SK-N-SH treated with all-trans-retinoic acid at 6 μM for 48 hours (cell line): Measurements from ENCODE around the gene TCF21.

Experiments
- ATAC-seq: fragments of 200-7000 bp; cut with Tn5 transposase; 3 replicates; pipeline ENCODE4 v1.9.1; 2020; ENCODE audit warnings: mild to moderate bottlenecking, moderate library complexity
- ARNTL ChIP-seq: fragments of 450-650 bp; formaldehyde crosslinking; IDR thresholded peaks from 2 replicates; pipeline ENCODE4 v1.5.0; 2020; ENCODE audit warnings: low read depth, mild to moderate bottlenecking, moderate library complexity, borderline replicate concordance
- BACH2 ChIP-seq: fragments of 250-450 bp; sonication (Bioruptor Pico); IDR thresholded peaks from 2 replicates; pipeline ENCODE4 v1.9.0; 2021; ENCODE audit warnings: mild to moderate bottlenecking, borderline replicate concordance
- CREB5 ChIP-seq: fragments of 250-450 bp; sonication (Bioruptor Pico); IDR thresholded peaks from 2 replicates; pipeline ENCODE4 v1.5.1; 2020; ENCODE audit warnings: low read depth, mild to moderate bottlenecking, moderate library complexity
- CSDC2 ChIP-seq: fragments of 250-450 bp; sonication (Bioruptor Pico); IDR thresholded peaks from 2 replicates; pipeline ENCODE4 v1.5.0; 2020; ENCODE audit warnings: mild to moderate bottlenecking, moderate library complexity
- CSRNP3 ChIP-seq: fragments of 250-450 bp; sonication (Bioruptor Pico); IDR thresholded peaks from 2 replicates; pipeline ENCODE4 v1.5.1; 2021; ENCODE audit warnings: mild to moderate bottlenecking, moderate library complexity
- ESRRG ChIP-seq: fragments of 250-450 bp; sonication (Bioruptor Pico); IDR thresholded peaks from 2 replicates; pipeline ENCODE4 v1.6.1; 2021; ENCODE audit warnings: mild to moderate bottlenecking
- GLIS3 ChIP-seq: fragments of 250-450 bp; sonication (Bioruptor Pico); IDR thresholded peaks from 2 replicates; pipeline ENCODE4 v1.5.0; 2020; ENCODE audit warnings: mild to moderate bottlenecking, moderate library complexity
- ISL1 ChIP-seq: fragments of 250-450 bp; sonication (Bioruptor Pico); IDR thresholded peaks from 2 replicates; pipeline ENCODE4 v2.1.2; 2022; ENCODE audit warnings: mild to moderate bottlenecking, moderate library complexity
- OSR1 ChIP-seq: fragments of 250-450 bp; sonication (Bioruptor Pico); IDR thresholded peaks from 2 replicates; pipeline ENCODE4 v1.8.0; 2022; ENCODE audit warnings: moderate library complexity, mild to moderate bottlenecking, inconsistent platforms
- PATZ1 ChIP-seq: fragments of 250-450 bp; sonication (Bioruptor Pico); IDR thresholded peaks from 2 replicates; pipeline ENCODE4 v1.8.0; 2020; ENCODE audit warnings: mild to moderate bottlenecking, moderate library complexity, borderline replicate concordance
- POU6F1 ChIP-seq: fragments of 250-450 bp; sonication (Bioruptor Pico); IDR thresholded peaks from 2 replicates; pipeline ENCODE4 v1.8.0; 2021; ENCODE audit warnings: low read depth, mild to moderate bottlenecking, moderate library complexity, borderline replicate concordance
- PPARA ChIP-seq: fragments of 250-450 bp; sonication (Bioruptor Pico); IDR thresholded peaks from 2 replicates; pipeline ENCODE4 v1.5.0; 2020; ENCODE audit warnings: mild to moderate bottlenecking, borderline replicate concordance
- RARB ChIP-seq: fragments of 250-450 bp; sonication (Bioruptor Pico); IDR thresholded peaks from 2 replicates; pipeline ENCODE4 v1.8.0; 2021; ENCODE audit warnings: mild to moderate bottlenecking, moderate library complexity
- SNAI2 ChIP-seq: fragments of 250-450 bp; sonication (Bioruptor Pico); IDR thresholded peaks from 2 replicates; pipeline ENCODE4 v1.5.0; 2020; ENCODE audit warnings: mild to moderate bottlenecking, moderate library complexity
- TCF4 ChIP-seq: fragments of 250-450 bp; sonication (Bioruptor Pico); IDR thresholded peaks from 2 replicates; pipeline ENCODE4 v1.8.0; 2021; ENCODE audit warnings: mild to moderate bottlenecking, moderate library complexity, borderline replicate concordance
- TOX ChIP-seq: fragments of 250-450 bp; sonication (Bioruptor Pico); IDR thresholded peaks from 2 replicates; pipeline ENCODE4 v1.8.0; 2021; ENCODE audit warnings: mild to moderate bottlenecking, moderate library complexity, borderline replicate concordance
- TSHZ2 ChIP-seq: fragments of 250-450 bp; sonication (Bioruptor Pico); IDR thresholded peaks from 2 replicates; pipeline ENCODE4 v1.5.0; 2020; ENCODE audit warnings: mild to moderate bottlenecking, moderate library complexity
- ZC3H10 ChIP-seq: fragments of 250-450 bp; sonication (Bioruptor Pico); IDR thresholded peaks from 2 replicates; pipeline ENCODE4 v1.5.1; 2021; ENCODE audit warnings: mild to moderate bottlenecking, moderate library complexity
- ZFP3 ChIP-seq: fragments of 250-450 bp; sonication (Bioruptor Pico); IDR thresholded peaks from 2 replicates; pipeline ENCODE4 v1.5.0; 2020; ENCODE audit warnings: mild to moderate bottlenecking, moderate library complexity
- ZFP30 ChIP-seq: fragments of 450-650 bp; formaldehyde crosslinking; IDR thresholded peaks from 2 replicates; pipeline ENCODE4 v1.5.0; 2022; ENCODE audit warnings: mild to moderate bottlenecking, moderate library complexity
- ZNF565 ChIP-seq: fragments of 450-650 bp; formaldehyde crosslinking; conservative IDR thresholded peaks from 2 replicates; pipeline ENCODE4 v1.5.0; 2020; ENCODE audit warnings: low read depth, mild to moderate bottlenecking, moderate library complexity
- ZNF70 ChIP-seq: fragments of 450-650 bp; formaldehyde crosslinking; IDR thresholded peaks from 2 replicates; pipeline ENCODE4 v1.5.0; 2020; ENCODE audit warnings: mild to moderate bottlenecking, moderate library complexity
- ZNF8 ChIP-seq: fragments of 450-650 bp; formaldehyde crosslinking; IDR thresholded peaks from 2 replicates; pipeline ENCODE4 v1.5.0; 2020; ENCODE audit warnings: mild to moderate bottlenecking, moderate library complexity

Gene TCF21

GRCh38 chr6:133917781-133918180, 28.9 kb downstream of the TCF21 start:
- TF ChIP-seq PPARA (CRISPR knock-in tag) (no peak), SNAI2 (no peak), CSDC2 (CRISPR knock-in tag) (no peak), ZFP30 (no peak), ZNF565 (CRISPR knock-in tag) (no peak), ZNF8 (CRISPR knock-in tag) (no peak), CSRNP3 (CRISPR knock-in tag) (no peak), ZNF70 (no peak), RARB (CRISPR knock-in tag) (no peak), OSR1 (CRISPR knock-in tag) (no peak), ESRRG (no peak), TSHZ2 (no peak), TCF4 (no peak), GLIS3 (no peak), ARNTL (CRISPR knock-in tag) (no peak), ISL1 (CRISPR knock-in tag) (no peak), ZC3H10 (CRISPR knock-in tag) (no peak), TOX (CRISPR knock-in tag) (no peak), CREB5 (CRISPR knock-in tag) (no peak), POU6F1 (no peak)
- no peak for ATAC-seq

- ATAC-seq, result no peak
- TF ChIP-seq POU6F1 (no peak), ZNF70 (no peak), SNAI2 (no peak), ISL1 (CRISPR knock-in tag) (no peak), ARNTL (CRISPR knock-in tag) (no peak), RARB (CRISPR knock-in tag) (no peak), PATZ1 (CRISPR knock-in tag) (no peak), PPARA (CRISPR knock-in tag) (no peak), ZNF565 (CRISPR knock-in tag) (no peak), BACH2 (no peak), ZFP30 (no peak), ZFP3 (CRISPR knock-in tag) (no peak), OSR1 (CRISPR knock-in tag) (no peak), TOX (CRISPR knock-in tag) (no peak), TSHZ2 (no peak), CSDC2 (CRISPR knock-in tag) (no peak), ZC3H10 (CRISPR knock-in tag) (no peak), ZNF8 (CRISPR knock-in tag) (no peak)
Measured at GRCh38 chr6:133918208-133918930, 29.5 kb downstream of the TCF21 start.
